Heart right ventricle (tissue), 16 donors: ENCODE measurements around the gene OR6C68. TPM values are rescaled to one million over a fixed set of nuclear protein-coding genes. Genes with fewer than 3 reads are reported as not detected.

ENCODE experiments used
- ATAC-seq, 8 donors: fragments of 200-7000 bp; cut with Tn5 transposase; one replicate each; pipeline ENCODE4 v1.9.1; 2020; ENCODE audit warnings: mild to moderate bottlenecking in 8 of 8, moderate library complexity in 8 of 8, moderate number of reproducible peaks in 1 of 8
- DNase-seq, 2 donors: peaks; one replicate each; pipeline ENCODE4 v3.0.0-alpha.2; 2020
- H3K27ac ChIP-seq, 10 donors: fragments of 200-600 bp; sonication (generic) in 2 of 10; one replicate each; pipeline versions ENCODE4 v1.5.0 to v1.8.0; 2020 to 2022; ENCODE audit warnings: mild to moderate bottlenecking in 3 of 10
- H3K27me3 ChIP-seq, 7 donors: fragments of 200-600 bp; one replicate each; pipeline ENCODE4 v1.8.0; 2021 to 2022; ENCODE audit warnings: mild to moderate bottlenecking in 2 of 7
- H3K36me3 ChIP-seq, 9 donors: fragments of 200-600 bp; sonication (generic) in 1 of 9; one replicate each; pipeline versions ENCODE4 v1.5.0 to v1.8.0; 2020 to 2022; ENCODE audit warnings: mild to moderate bottlenecking in 2 of 9
- H3K4me1 ChIP-seq, 9 donors: fragments of 200-600 bp; sonication (generic) in 1 of 9; one replicate each; pipeline versions ENCODE4 v1.5.0 to v1.8.0; 2020 to 2022; ENCODE audit warnings: mild to moderate bottlenecking in 4 of 9
- H3K4me3 ChIP-seq, 10 donors: fragments of 200-600 bp; sonication (generic) in 2 of 10; one replicate each; pipeline versions ENCODE4 v1.5.0 to v1.8.0; 2020 to 2022; ENCODE audit warnings: mild to moderate bottlenecking in 7 of 10, moderate library complexity in 2 of 10
- H3K9me3 ChIP-seq, 11 donors: fragments of 200-600 bp in 10 of 11; sonication (generic) in 2 of 11; one replicate each; pipeline versions ENCODE4 v1.5.0 to v1.8.0; 2013 to 2022; ENCODE audit warnings: mild to moderate bottlenecking in 2 of 11, control low read depth in 1 of 11, moderate library complexity in 1 of 11
- CTCF ChIP-seq, 9 donors: fragments of 200-600 bp; sonication (generic) in 2 of 9; IDR thresholded peaks; one replicate each; pipeline versions ENCODE4 v1.5.0 to v1.8.0; 2021 to 2022; ENCODE audit warnings: antibody characterized with exemption in 9 of 9, mild to moderate bottlenecking in 5 of 9, moderate library complexity in 1 of 9
- WGBS, 2 donors: extraction: QIAGEN DNeasy Blood & Tissue Kit; methylation state at CpG; one replicate each; pipeline ENCODE4 v1.1.7; 2013; ENCODE audit warnings: inconsistent platforms in 1 of 2; 5-methylcytosine and 5-hydroxymethylcytosine counted together
- intact Hi-C, 10 donors: fragments of 100-400 bp; cut with DNase I; formaldehyde crosslinking; loops; one replicate each; pipeline versions ENCODE4 v1.11.1 to v1.14.2; 2022
- long read RNA-seq, 3 donors: library from polyadenylated mRNA; unstranded; transcript quantifications; one replicate each; pipeline ENCODE4 v2.0.0, GENCODE V29; 2020 to 2021
- polyA plus RNA-seq, 2 donors: library from polyadenylated mRNA; stranded (reverse); fragments of 200-250 nt; gene quantifications; one replicate each; pipeline ENCODE4 v1.2.3, GENCODE V29; 2013
- total RNA-seq, 10 donors: library from RNA; stranded (reverse); fragmentation: NEBNext Ultra II Directional in 3 of 10; extraction: Animal tissue kit (Norgen Biotek cat#: 25700) in 3 of 10; gene quantifications; one replicate each; pipeline versions ENCODE4 v1.2.1 to v1.2.4, GENCODE V29; 2021 to 2023
- donor health status: Arrhythmogenic right ventricular cardiomyopathy.
- donor health status: ischemic (EF 13 %, LVEDD 7.1; RV severe dilation, severe dysfunction).
- donor health status: healthy with polysubstance abuse.
- donor health status: DM: no; HTN: yes; CAD: no.
- donor health status: DM: no; HTN: no; CAD: no.
- donor health status: ischemic (EF 25% LVEDD 6.9; RV normal size, moderate dysfunction).
- donor health status: ischemic (EF 25% LVEDD 5.7; RV mildly dilated, moderate dysfunction).
- donor health status: healthy.
- donor health status: DM: yes; HTN: yes; CAD: no.
- donor health status: Ischemic cardiomyopathy.
- donor health status: ischemic (EF 35%, LVEDD 5.7; RV mildly dilated, moderate dysfunction).
- donor health status: nonischemic (EF 11% LVEDD 7.7; RV severe dilation, severe dysfunction).
- donor health status: DM: yes; HTN: yes; CAD: no.
- donor health status: PGD.
- donor health status: ischemic (EF 29% LVEDD 5.4; RV normal size, mild dysfunction).
- donor health status: nonischemic (EF 23%, LVEDD 6.1; RV moderate dilation, normal function).

OR6C68 gene
- not detected for total RNA-seq
- polyA plus RNA-seq, result not detected
- long read RNA-seq, donor 1, result 0 reads
- long read RNA-seq, donor 2, result 0 reads
- long read RNA-seq, donor 3, result 0 reads

DNA sequence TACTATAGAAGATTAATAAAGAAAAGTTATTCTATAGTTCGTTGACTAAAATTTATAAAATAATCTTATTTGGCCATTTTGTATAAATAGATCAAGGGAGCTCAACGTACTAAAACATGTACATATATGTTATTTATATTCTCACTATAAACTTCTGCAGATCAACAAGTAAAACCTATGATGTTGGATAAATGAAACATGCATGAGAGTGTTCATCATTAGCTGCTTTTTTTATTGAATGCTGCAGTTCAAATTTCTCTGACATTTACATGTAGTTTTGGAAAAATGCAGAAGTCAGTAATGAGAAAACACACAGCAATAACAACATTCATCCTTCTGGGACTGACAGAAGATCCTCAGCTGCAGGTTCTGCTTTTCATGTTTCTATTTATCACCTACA lies at the start of gene OR6C68:
Gene OR6C68 (plus strand): TSS at position 301 of the 400 bp plus-strand sequence. CDS start 0 bp downstream, at position 301.
- intact Hi-C loops, result no loop called here
- no peak within 1 kb of the TSS for H3K27ac ChIP-seq
- TF ChIP-seq CTCF (IDR thresholded peaks at IDR 0.05), result no peak
- no peaks in the 10 kb centered on the region for H3K36me3 ChIP-seq
- 53 to 64% methylated on average over 2 of the region's 2 CpGs for WGBS, 2 donors
- H3K27me3 ChIP-seq, result no peaks in the 10 kb centered on the region
- H3K9me3 ChIP-seq, result no peaks in the 10 kb centered on the region
- no peak within 1 kb of the TSS for H3K4me3 ChIP-seq
- no peak for DNase-seq
- no peak for ATAC-seq
- H3K4me1 ChIP-seq, result no peaks in the 10 kb centered on the region

DNA sequence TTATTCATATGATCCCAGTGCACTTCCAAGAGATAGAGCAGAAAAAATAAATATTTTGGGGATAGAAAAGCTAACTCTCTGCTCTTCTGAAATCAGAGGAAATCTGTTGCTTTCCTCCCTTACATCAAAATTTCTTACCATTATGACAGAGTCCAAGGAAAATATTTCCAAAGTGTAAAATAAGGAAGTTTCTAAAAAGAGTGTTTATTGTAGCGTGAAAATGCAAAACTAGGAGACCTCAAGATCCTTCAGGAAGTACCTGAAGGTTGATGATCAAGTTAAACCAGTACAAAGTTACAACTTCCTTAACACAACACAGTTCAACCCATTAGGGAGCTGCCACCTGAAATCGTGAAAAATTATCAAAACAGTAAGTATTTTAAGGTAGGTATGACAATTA lies 48.4 kb upstream of the OR6C68 start, which contains the start of gene OR6C2:
Gene OR6C2 (plus strand): TSS at position 301 of the 400 bp plus-strand sequence. CDS start 8,138 bp downstream, outside the sequence.
- WGBS, 2 donors, result 45 to 53% methylated on average over 2 of the region's 2 CpGs
- H3K27me3 ChIP-seq, result no peaks in the 10 kb centered on the region
- intact Hi-C loops, result no loop called here
- no peak for ATAC-seq
- no peak for DNase-seq
- H3K36me3 ChIP-seq, result no peaks in the 10 kb centered on the region
- peaks cover 0 to 27% (median 4%) of the 10 kb centered on the region in 11 donors for H3K9me3 ChIP-seq
- no peak within 1 kb of the TSS for H3K27ac ChIP-seq
- no peak within 1 kb of the TSS for H3K4me3 ChIP-seq
- H3K4me1 ChIP-seq, result no peaks in the 10 kb centered on the region
- no peak for TF ChIP-seq CTCF (IDR thresholded peaks at IDR 0.05)

DNA sequence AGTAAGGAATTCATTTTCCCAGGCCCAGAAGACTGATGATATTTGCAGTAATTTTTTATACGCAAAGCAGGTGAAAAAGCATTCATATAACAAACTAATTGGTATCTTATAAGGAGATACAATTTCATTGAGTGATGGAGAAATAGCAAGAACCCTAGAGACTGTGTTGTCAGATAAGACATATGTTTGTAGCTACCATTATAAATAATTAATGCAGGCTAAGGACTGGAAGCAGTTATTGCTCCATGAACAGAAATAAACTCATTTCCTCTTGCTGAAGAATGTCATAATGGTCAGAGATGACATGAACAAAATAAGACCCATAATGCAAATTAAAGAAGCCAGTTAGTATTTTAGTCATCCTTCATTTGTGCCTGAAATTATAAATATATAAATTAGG lies 46.8 kb upstream of the OR6C68 start:
- Histone ChIP-seq H3K4me1 (no peaks in the 10 kb centered on the region), H3K27me3 (peaks cover 0 to 6% (median 0%) of the 10 kb centered on the region in 7 donors), H3K36me3 (no peaks in the 10 kb centered on the region), H3K4me3 (no peak overlapping the region), H3K27ac (no peak overlapping the region), H3K9me3 (peaks cover 0 to 20% (median under 1%) of the 10 kb centered on the region in 11 donors)
- intact Hi-C loops, result no loop called here
- ATAC-seq (no peak), DNase-seq (no peak)
- no peak for TF ChIP-seq CTCF (IDR thresholded peaks at IDR 0.05)
- whole genome bisulfite sequencing, 2 donors, result 91 to 94% methylated on average over 1 of the region's 1 CpG

GRCh38 chr12:55446326-55446725 lies 45.9 kb upstream of the OR6C68 start:
- ATAC-seq, result no peak
- 84 to 86% methylated on average over 5 of the region's 5 CpGs for WGBS, 2 donors
- intact Hi-C loops, result no loop called here

More at GRCh38 chr12:55446326-55446725, 45.9 kb upstream of the OR6C68 start:
- Histone ChIP-seq H3K4me3 (no peak overlapping the region), H3K9me3 (peaks cover 0 to 10% (median 0%) of the 10 kb centered on the region in 11 donors), H3K4me1 (no peaks in the 10 kb centered on the region), H3K36me3 (no peaks in the 10 kb centered on the region), H3K27ac (no peak overlapping the region), H3K27me3 (peaks cover 0 to 11% (median 0%) of the 10 kb centered on the region in 7 donors)
- TF ChIP-seq CTCF (IDR thresholded peaks at IDR 0.05), result peak in 1 of 9 donors; percentile 18
- DNase-seq, result no peak
